SJCRH30 (cell line): ENCODE data around the gene CDK5RAP3. TPM values are rescaled to one million over a fixed set of nuclear protein-coding genes. Genes with fewer than 3 reads are reported as not detected.

Experiments
- DNase-seq, 2 experiments: peaks; one replicate each; pipeline ENCODE4 v3.0.0-alpha.2; 2015 to 2020
- H3K27ac ChIP-seq: fragments of 250-450 bp; sonication (Bioruptor Pico); 2 replicates; pipeline ENCODE4 v1.5.1; 2020; ENCODE audit warnings: mild to moderate bottlenecking, moderate library complexity
- H3K27me3 ChIP-seq: fragments of 250-450 bp; sonication (Bioruptor Pico); 2 replicates; pipeline ENCODE4 v1.5.1; 2020; ENCODE audit warnings: mild to moderate bottlenecking, moderate library complexity
- H3K36me3 ChIP-seq: fragments of 250-450 bp; sonication (Bioruptor Pico); 2 replicates; pipeline ENCODE4 v1.5.1; 2020; ENCODE audit warnings: mild to moderate bottlenecking, moderate library complexity
- H3K4me1 ChIP-seq: fragments of 250-450 bp; sonication (Bioruptor Pico); 2 replicates; pipeline ENCODE4 v1.5.1; 2020; ENCODE audit warnings: mild to moderate bottlenecking, moderate library complexity
- H3K4me3 ChIP-seq: fragments of 250-450 bp; sonication (Bioruptor Pico); 2 replicates; pipeline ENCODE4 v1.5.1; 2020; ENCODE audit warnings: mild to moderate bottlenecking, moderate library complexity
- H3K9me3 ChIP-seq: fragments of 250-450 bp; sonication (Bioruptor Pico); replicated peaks from 2 replicates; pipeline ENCODE4 v1.5.1; 2020; ENCODE audit warnings: mild to moderate bottlenecking, moderate library complexity
- total RNA-seq: library from RNA; depleted of rRNA; stranded (reverse); fragments of >200 nt; shearing (Covaris generic); gene quantifications from 2 replicates; pipeline ENCODE4 v1.2.3, GENCODE V29; 2014

The CDK5RAP3 gene
- total RNA-seq, 1 experiment from 2014 or later = 64.2 TPM

- Histone ChIP-seq H3K36me3 (no peaks in the 10 kb centered on the region), H3K4me3 (no peak within 1 kb of the TSS), H3K27ac (no peak within 1 kb of the TSS), H3K9me3 (no peaks in the 10 kb centered on the region), H3K4me1 (no peaks in the 10 kb centered on the region; the same call in 1 of the 2 replicates), H3K27me3 (peaks cover 9% of the 10 kb centered on the region)
- DNase-seq = no peak
These were observed 13.1 kb upstream of the CDK5RAP3 start, which contains the start of gene PRR15L for GRCh38 chr17:47957591-47958490. Gene PRR15L (minus strand): TSS chr17:47957883. CDS start chr17:47953234, 4,649 bp downstream.

DNA sequence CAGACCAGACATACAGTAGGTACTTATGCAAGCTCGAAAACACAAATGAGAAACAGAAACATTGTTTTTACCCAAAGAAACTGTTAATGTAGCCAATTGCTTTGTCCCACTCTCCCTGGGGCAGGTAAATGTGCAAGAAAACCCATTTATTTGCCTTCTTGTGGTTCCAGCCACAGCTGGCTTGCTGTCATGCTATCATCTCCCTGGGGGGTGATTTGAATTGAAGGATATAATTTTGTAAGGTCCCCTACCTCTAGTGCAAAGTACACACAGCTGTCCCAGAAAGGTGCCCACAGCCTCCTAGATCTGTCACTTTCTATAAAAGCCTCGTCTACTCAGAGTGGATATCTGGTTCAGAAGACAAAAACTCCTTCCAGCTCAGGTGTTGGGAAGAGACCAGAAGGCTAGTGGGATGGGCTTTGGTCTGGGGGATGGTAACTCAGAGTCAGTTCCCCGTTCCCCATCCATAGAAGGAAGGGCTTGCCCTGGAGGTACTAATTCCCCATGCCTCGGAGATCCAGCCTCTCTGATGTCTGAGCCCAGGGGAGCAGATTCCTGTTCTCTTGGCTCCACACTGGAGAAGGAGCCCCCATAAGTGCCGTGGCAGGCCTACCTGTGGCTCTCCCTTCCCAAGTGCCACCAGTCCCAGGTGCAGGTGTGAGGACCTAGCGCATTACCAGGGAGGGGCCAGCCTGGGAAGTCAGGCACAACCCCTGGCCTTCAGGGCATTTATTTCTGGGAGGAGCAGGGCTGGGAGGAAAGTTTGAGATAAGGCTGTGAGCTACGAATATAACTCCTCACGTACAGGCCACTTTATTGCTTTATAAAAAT, 10.9 kb upstream of the CDK5RAP3 start:
- no peaks in the 10 kb centered on the region; the same call in 1 of the 2 replicates for H3K4me1 ChIP-seq
- H3K4me3 ChIP-seq = no peak overlapping the region
- DNase-seq = no peak
- H3K9me3 ChIP-seq = no peaks in the 10 kb centered on the region
- H3K27ac ChIP-seq = no peak overlapping the region
- H3K36me3 ChIP-seq = no peaks in the 10 kb centered on the region
- H3K27me3 ChIP-seq = peaks cover 18% of the 10 kb centered on the region

DNA sequence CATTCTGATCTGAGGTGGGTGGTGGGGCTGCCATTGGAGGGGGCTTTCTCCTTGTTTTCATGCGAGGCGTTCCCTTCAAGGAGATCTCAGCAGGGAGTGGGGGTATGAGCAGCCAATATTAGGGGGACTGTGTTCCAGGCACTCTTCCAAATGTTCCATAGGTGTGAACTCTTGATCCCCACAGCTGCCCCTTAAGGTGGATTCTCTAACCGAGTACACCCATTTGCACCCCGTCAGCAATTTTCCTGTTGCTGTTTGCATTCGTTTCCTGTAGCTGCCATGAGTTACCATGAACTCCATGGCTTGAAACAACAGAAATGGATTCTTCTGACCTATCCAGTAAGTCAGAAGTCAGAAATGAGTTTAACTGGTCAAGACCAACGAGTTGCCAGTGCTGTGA, 9.5 kb upstream of the CDK5RAP3 start:
- no peak for DNase-seq
- no peaks in the 10 kb centered on the region for H3K9me3 ChIP-seq
- no peak overlapping the region for H3K4me3 ChIP-seq

DNA sequence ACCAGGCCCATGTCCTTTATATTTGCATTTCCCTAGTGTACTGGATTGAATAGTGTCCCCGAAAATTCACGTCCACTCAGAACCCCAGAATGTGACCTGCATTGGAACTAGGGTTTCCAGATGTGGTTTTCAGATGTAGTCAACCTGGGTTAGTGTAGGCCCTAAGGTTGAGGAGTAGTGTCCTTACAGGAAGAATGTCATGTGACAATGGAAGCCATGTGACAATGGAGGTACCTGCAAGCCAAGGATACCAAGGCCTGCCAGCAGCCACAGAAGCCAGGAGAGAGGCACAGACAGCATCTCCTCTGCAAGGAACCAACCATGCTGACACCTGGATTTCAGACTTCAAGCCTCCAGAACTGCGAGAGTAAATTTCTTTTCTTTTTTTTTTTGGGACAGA, 8.0 kb upstream of the CDK5RAP3 start:
- Histone ChIP-seq H3K9me3 (no peaks in the 10 kb centered on the region), H3K4me3 (no peak overlapping the region), H3K27me3 (peaks cover 21% of the 10 kb centered on the region), H3K27ac (no peak overlapping the region), H3K36me3 (no peaks in the 10 kb centered on the region), H3K4me1 (no peaks in the 10 kb centered on the region)
- DNase-seq = no peak

More for the DNA sequence above, 9.5 kb upstream of the CDK5RAP3 start:
- no peaks in the 10 kb centered on the region; the same call in 1 of the 2 replicates for H3K4me1 ChIP-seq
- H3K27me3 ChIP-seq = peaks cover 21% of the 10 kb centered on the region
- no peak overlapping the region for H3K27ac ChIP-seq
- H3K36me3 ChIP-seq = no peaks in the 10 kb centered on the region

- DNase-seq = no peak
- Histone ChIP-seq H3K36me3 (no peaks in the 10 kb centered on the region), H3K9me3 (no peaks in the 10 kb centered on the region), H3K4me1 (no peaks in the 10 kb centered on the region; the same call in 1 of the 2 replicates), H3K4me3 (no peak overlapping the region), H3K27me3 (peaks cover 12% of the 10 kb centered on the region), H3K27ac (no peak overlapping the region)
These were observed 6.1 kb upstream of the CDK5RAP3 start for GRCh38 chr17:47964856-47965255.

GRCh38 chr17:47966079-47966519, 4.8 kb upstream of the CDK5RAP3 start:
- Histone ChIP-seq H3K9me3 (no peaks in the 10 kb centered on the region), H3K4me1 (no peaks in the 10 kb centered on the region; the same call in 1 of the 2 replicates), H3K27me3 (peaks cover 12% of the 10 kb centered on the region), H3K36me3 (no peaks in the 10 kb centered on the region), H3K4me3 (no peak overlapping the region), H3K27ac (no peak overlapping the region)
- no peak for DNase-seq

DNA sequence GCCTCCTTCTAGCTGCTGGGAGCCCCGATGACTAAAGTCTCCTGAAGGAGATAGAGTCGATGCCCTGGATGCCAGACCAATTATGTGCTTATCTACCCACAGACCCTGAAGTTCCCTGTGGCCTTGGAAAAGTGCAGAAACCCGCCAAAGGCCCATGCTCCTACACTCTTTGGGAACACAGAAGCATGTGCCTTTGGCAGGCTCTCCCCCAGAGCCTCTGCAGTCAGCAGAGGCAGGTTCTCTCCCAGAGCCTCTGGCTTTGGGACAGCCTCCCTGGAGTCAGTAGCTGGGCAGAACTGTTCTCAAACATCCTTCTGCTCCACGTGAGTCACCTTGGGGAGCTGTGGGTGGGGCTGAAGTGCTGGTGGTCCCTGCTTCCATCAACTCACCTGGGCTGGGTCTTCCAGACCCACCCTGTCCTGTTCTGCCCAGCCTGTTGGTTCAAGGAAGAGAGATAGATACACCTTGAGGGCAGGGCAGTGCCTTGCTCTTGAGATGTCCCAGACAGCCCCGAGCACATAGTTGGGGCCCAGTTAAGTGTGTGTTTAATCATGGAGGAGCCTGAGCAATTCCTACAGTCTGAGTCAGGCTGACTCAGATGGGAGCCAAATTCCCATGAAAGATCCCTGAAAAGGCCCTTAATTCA, 3.2 kb upstream of the CDK5RAP3 start:
- H3K27ac ChIP-seq = no peak overlapping the region
- no peaks in the 10 kb centered on the region for H3K36me3 ChIP-seq
- H3K4me1 ChIP-seq = peaks cover 3% of the 10 kb centered on the region
- no peaks in the 10 kb centered on the region for H3K9me3 ChIP-seq
- peaks cover 12% of the 10 kb centered on the region for H3K27me3 ChIP-seq
- H3K4me3 ChIP-seq = no peak overlapping the region
- no peak for DNase-seq

- no peak overlapping the region for H3K27ac ChIP-seq
- no peaks in the 10 kb centered on the region for H3K9me3 ChIP-seq
These were observed 2.1 kb upstream of the CDK5RAP3 start for GRCh38 chr17:47968836-47969235.

GRCh38 chr17:47969930-47970724, 786 bp upstream of the CDK5RAP3 start:
- no peaks in the 10 kb centered on the region for H3K9me3 ChIP-seq
- no peaks in the 10 kb centered on the region for H3K36me3 ChIP-seq
- peaks cover 3% of the 10 kb centered on the region for H3K4me1 ChIP-seq
- DNase-seq = no peak
- no peak overlapping the region for H3K27ac ChIP-seq
- H3K4me3 ChIP-seq = peak overlapping the region; percentile 47
- H3K27me3 ChIP-seq = 0 out of 2 replicates have a peak, but pooled peaks cover 3% of the 10 kb centered on the region

More at GRCh38 chr17:47968836-47969235, 2.1 kb upstream of the CDK5RAP3 start:
- peaks cover 3% of the 10 kb centered on the region for H3K4me1 ChIP-seq
- peaks cover 6% of the 10 kb centered on the region for H3K27me3 ChIP-seq
- no peak overlapping the region for H3K4me3 ChIP-seq
- H3K36me3 ChIP-seq = no peaks in the 10 kb centered on the region
- no peak for DNase-seq

GRCh38 chr17:47973541-47973940, 2.6 kb downstream of the CDK5RAP3 start:
- peaks cover 8% of the 10 kb centered on the region for H3K36me3 ChIP-seq
- no peak overlapping the region for H3K27ac ChIP-seq
- H3K4me1 ChIP-seq = peaks cover 3% of the 10 kb centered on the region
- no peaks in the 10 kb centered on the region for H3K9me3 ChIP-seq
- H3K4me3 ChIP-seq = no peak overlapping the region
- H3K27me3 ChIP-seq = no peaks in the 10 kb centered on the region
- DNase-seq = no peak

DNA sequence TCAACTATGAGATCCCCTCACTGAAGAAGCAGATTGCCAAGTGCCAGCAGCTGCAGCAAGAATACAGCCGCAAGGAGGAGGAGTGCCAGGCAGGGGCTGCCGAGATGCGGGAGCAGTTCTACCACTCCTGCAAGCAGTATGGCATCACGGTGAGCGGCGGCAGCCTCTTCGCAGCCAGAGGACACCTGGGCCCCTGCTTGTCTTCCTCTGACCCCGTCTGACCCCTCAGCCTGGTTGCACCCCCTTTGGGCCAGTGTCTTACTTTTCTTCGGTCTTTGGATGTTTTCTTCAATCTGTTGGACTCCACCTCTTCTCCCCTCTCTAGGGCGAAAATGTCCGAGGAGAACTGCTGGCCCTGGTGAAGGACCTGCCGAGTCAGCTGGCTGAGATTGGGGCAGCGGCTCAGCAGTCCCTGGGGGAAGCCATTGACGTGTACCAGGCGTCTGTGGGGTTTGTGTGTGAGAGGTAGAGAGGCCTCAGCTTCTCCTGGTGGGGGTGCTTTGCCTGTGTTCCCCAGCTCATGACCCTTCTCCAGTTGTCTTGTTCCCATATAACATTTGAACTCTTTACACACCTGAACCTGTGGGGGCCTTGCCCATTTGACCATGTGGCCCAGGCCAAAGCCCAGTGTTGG, 4.4 kb downstream of the CDK5RAP3 start:
- Histone ChIP-seq H3K36me3 (peaks cover 17% of the 10 kb centered on the region), H3K27me3 (no peaks in the 10 kb centered on the region), H3K27ac (no peak overlapping the region), H3K9me3 (no peaks in the 10 kb centered on the region), H3K4me3 (no peak overlapping the region), H3K4me1 (peaks cover 3% of the 10 kb centered on the region; the same call in 1 of the 2 replicates)
- DNase-seq = no peak

DNA sequence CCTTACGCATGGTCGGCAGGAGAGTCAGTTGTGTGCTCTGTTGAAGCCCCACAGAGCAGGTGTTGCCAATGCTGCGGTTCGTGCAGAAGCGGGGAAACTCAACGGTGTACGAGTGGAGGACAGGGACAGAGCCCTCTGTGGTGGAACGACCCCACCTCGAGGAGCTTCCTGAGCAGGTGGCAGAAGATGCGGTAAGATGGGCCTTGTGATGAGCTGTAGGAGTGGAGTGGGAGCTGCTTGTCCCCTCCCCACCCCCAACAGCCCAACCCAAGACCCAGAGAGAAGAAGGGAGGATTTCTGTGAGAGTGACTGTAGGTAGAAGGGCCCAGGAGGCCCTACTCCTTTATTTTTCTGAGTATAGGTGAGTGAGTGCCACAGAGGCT, 4.9 kb downstream of the CDK5RAP3 start:
- Histone ChIP-seq H3K36me3 (peaks cover 17% of the 10 kb centered on the region), H3K4me1 (peaks cover 3% of the 10 kb centered on the region; the same call in 1 of the 2 replicates), H3K4me3 (no peak overlapping the region), H3K27ac (no peak overlapping the region), H3K27me3 (no peaks in the 10 kb centered on the region), H3K9me3 (no peaks in the 10 kb centered on the region)
- no peak for DNase-seq

GRCh38 chr17:47978324-47978723, 7.4 kb downstream of the CDK5RAP3 start:
- H3K4me3 ChIP-seq = no peak overlapping the region
- no peaks in the 10 kb centered on the region for H3K9me3 ChIP-seq
- peaks cover 24% of the 10 kb centered on the region for H3K36me3 ChIP-seq
- H3K4me1 ChIP-seq = peaks cover 3% of the 10 kb centered on the region; the same call in 1 of the 2 replicates
- H3K27ac ChIP-seq = no peak overlapping the region
- peak; percentile 73 to 85 for DNase-seq
- no peaks in the 10 kb centered on the region for H3K27me3 ChIP-seq
